Activated T-cell treated with anti-CD3 and anti-CD28 coated beads, Interleukin-2, amount 50 U/mL, for 24 hours (primary cell): ENCODE measurements around the gene IL10RA.
A peak's percentile ranks its signal among the peaks of the same experiment; 100 is the strongest.

Source experiments
- DNase-seq: peaks from one replicate; pipeline ENCODE4 v3.0.0-alpha.2; 2020
- H3K27ac Mint-ChIP-seq: 2 replicates; pipeline ENCODE4 v1.8.0; 2020; ENCODE audit warnings: mild to moderate bottlenecking, mixed read lengths
- H3K27me3 Mint-ChIP-seq: 2 replicates; pipeline ENCODE4 v1.8.0; 2020; ENCODE audit warnings: mixed read lengths
- H3K36me3 Mint-ChIP-seq: 2 replicates; pipeline ENCODE4 v1.8.0; 2020; ENCODE audit warnings: low read depth, mixed read lengths
- H3K4me1 Mint-ChIP-seq: 2 replicates; pipeline ENCODE4 v1.8.0; 2020; ENCODE audit warnings: low read depth, mixed read lengths
- H3K4me3 Mint-ChIP-seq: 2 replicates; pipeline ENCODE4 v1.8.0; 2020; ENCODE audit warnings: mild to moderate bottlenecking, moderate library complexity, mixed read lengths
- H3K9me3 Mint-ChIP-seq: 2 replicates; pipeline ENCODE4 v1.8.0; 2020; ENCODE audit warnings: mixed read lengths

IL10RA gene

DNA sequence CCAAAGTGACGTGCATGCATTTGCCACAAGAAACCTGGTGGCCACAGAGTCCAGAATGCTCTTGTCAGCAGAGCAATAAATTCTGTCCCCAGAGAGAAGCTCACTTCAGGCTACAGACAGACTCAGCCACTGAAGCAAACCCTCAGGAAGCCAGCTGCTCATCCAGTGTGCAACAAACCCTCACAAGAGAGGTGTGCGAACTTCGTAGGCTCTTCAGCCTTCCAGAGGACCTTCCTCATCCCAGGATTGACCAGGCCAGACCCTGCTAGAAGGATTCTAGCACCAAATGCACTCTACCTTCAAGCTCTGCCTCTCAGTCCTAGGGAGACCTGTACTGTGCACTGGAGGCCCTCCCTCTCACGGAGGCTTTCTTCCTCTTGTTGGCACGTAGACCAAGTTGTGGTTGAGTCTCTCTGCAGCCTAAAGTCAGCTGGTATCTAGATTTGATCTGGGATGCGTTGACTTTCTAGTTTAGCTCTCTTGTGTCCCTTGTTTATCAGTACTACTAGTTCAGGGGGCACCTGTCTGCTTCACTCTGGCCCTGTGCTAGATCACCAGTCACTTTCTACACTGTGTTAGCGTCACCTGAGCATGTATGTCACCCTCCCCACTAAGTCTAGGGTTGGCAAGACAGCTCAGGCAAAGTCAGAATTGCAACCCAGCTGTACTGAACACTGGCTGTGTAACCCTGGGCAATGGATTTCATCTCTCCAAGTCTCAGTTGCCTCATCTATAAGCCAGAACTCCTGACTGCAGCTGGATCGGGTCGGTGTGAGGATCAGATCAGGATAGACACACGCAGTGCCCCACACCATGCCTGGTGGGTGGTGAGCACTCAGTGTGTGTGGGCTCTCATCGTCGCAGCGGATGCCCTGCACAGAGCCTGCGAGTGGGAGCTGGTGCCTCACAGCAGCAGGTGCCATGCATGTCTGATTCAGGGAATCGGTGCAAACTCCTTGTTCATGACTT, 34.9 kb upstream of the IL10RA start:
- no peaks in the 10 kb centered on the region for H3K9me3 Mint-ChIP-seq

GRCh38 chr11:117953024-117953671, 33.0 kb upstream of the IL10RA start:
- peaks cover 2% of the 10 kb centered on the region for H3K36me3 Mint-ChIP-seq
- H3K9me3 Mint-ChIP-seq, result peaks cover 2% of the 10 kb centered on the region
- H3K27ac Mint-ChIP-seq, result peak overlapping the region; percentile 87
- no peak for DNase-seq
- no peaks in the 10 kb centered on the region for H3K27me3 Mint-ChIP-seq
- H3K4me1 Mint-ChIP-seq, result peaks cover 71% of the 10 kb centered on the region
- peak overlapping the region; percentile 46 for H3K4me3 Mint-ChIP-seq

More for the DNA sequence above, 34.9 kb upstream of the IL10RA start:
- H3K27me3 Mint-ChIP-seq, result no peaks in the 10 kb centered on the region
- no peaks in the 10 kb centered on the region for H3K36me3 Mint-ChIP-seq
- peak; percentile 60 for DNase-seq
- peak overlapping the region; percentile 86 for H3K27ac Mint-ChIP-seq
- peaks cover 85% of the 10 kb centered on the region for H3K4me1 Mint-ChIP-seq
- H3K4me3 Mint-ChIP-seq, result peak overlapping the region; percentile 43

- Mint-ChIP-seq H3K27ac (no peak overlapping the region), H3K36me3 (peaks cover 5% of the 10 kb centered on the region), H3K4me1 (peaks cover 41% of the 10 kb centered on the region), H3K9me3 (peaks cover 10% of the 10 kb centered on the region), H3K4me3 (no peak overlapping the region), H3K27me3 (no peaks in the 10 kb centered on the region)
- no peak for DNase-seq
Observed at GRCh38 chr11:117958949-117959348, 27.2 kb upstream of the IL10RA start.

DNA sequence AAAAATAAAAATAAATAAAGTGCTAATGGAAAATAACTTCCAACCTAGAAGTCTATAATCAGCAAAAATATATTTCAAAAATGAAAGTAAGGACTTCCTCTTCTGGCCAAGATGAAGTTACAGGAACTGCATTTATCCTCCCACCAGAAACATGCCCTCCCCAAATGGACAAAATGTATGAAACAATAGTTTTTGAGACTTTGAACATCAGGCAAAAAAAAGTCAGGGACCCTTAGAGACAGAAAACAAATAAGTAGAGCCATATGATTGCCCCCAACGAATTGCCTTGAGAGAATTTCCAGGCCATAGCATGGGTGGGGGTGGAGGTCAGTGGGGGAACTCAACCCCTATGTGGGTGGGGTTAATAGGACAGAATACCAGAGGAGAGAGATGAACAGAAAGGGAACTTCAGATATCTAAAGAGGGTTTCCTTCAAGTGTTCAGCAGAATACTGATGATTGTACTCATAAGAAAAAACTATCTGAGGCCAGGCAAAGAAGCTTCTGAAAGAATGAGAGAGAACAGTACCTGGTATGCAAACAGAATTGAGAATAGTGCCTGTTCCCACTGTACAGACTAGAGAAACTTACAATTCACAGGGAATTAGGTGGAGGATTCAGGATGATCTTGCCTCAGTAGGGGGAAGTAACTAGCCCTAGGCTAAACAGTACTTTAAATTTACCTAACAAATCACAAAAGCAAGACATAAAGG, 26.6 kb upstream of the IL10RA start:
- Mint-ChIP-seq H3K27ac (peak overlapping the region; percentile 30), H3K9me3 (peaks cover 10% of the 10 kb centered on the region), H3K4me3 (no peak overlapping the region), H3K27me3 (no peaks in the 10 kb centered on the region), H3K36me3 (peaks cover 5% of the 10 kb centered on the region), H3K4me1 (peaks cover 36% of the 10 kb centered on the region)
- no peak for DNase-seq

- Mint-ChIP-seq H3K4me3 (peak overlapping the region; percentile 10), H3K36me3 (peaks cover 5% of the 10 kb centered on the region), H3K27me3 (no peaks in the 10 kb centered on the region), H3K9me3 (peaks cover 10% of the 10 kb centered on the region), H3K27ac (peak overlapping the region; percentile 30), H3K4me1 (peaks cover 33% of the 10 kb centered on the region)
- DNase-seq, result no peak
Observed at GRCh38 chr11:117960406-117960805, 25.8 kb upstream of the IL10RA start.

DNA sequence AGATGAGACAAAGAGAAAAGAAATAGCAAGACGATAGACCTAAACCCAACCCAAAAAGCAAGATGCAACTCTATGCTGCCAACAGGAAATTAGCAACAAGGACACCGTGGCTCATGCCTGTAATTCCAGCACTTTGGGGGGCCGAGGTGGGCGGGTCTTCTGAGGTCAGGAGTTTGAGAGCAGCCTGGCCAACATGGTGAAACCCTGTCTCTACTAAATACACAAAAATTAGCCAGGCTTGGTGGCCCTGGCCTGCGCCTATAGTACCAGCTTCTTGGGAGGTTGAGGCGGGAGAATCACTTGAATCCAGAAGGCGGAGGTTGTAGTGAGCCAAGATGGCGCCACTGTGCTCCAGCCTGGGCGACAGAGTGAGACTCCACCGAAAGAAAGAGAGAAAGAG, 24.3 kb upstream of the IL10RA start:
- no peak overlapping the region for H3K4me3 Mint-ChIP-seq
- H3K36me3 Mint-ChIP-seq, result peaks cover 5% of the 10 kb centered on the region
- H3K27ac Mint-ChIP-seq, result no peak overlapping the region
- H3K27me3 Mint-ChIP-seq, result no peaks in the 10 kb centered on the region
- peaks cover 10% of the 10 kb centered on the region for H3K9me3 Mint-ChIP-seq
- peaks cover 32% of the 10 kb centered on the region for H3K4me1 Mint-ChIP-seq
- DNase-seq, result no peak

GRCh38 chr11:117962826-117963225, 23.4 kb upstream of the IL10RA start:
- Mint-ChIP-seq H3K9me3 (peaks cover 10% of the 10 kb centered on the region), H3K27me3 (no peaks in the 10 kb centered on the region), H3K27ac (no peak overlapping the region)

DNA sequence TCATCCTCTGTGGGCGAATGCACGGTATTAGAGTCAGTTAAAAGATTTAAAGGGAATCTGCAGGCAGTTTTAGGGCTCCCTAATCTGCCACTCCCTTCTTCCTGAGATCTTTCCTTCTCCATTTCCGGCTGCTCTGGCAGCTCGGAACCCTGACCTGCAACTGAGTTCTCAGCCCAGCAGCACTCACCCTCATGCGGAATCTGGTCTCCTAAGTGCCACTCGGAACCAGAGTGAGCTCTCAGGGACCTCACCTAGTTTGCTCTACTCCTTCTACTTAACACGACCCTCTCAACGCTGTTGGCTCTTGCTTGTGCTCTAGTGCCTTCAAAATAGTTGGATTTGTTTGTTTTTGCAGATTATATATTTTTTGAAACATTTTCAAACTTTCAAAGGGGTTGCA, 19.3 kb upstream of the IL10RA start:
- H3K27ac Mint-ChIP-seq, result no peak overlapping the region
- no peak for DNase-seq
- H3K4me3 Mint-ChIP-seq, result no peak overlapping the region
- H3K4me1 Mint-ChIP-seq, result peaks cover 39% of the 10 kb centered on the region
- no peaks in the 10 kb centered on the region for H3K9me3 Mint-ChIP-seq
- H3K27me3 Mint-ChIP-seq, result no peaks in the 10 kb centered on the region
- no peaks in the 10 kb centered on the region for H3K36me3 Mint-ChIP-seq

More at GRCh38 chr11:117962826-117963225, 23.4 kb upstream of the IL10RA start:
- peaks cover 32% of the 10 kb centered on the region for H3K4me1 Mint-ChIP-seq
- H3K4me3 Mint-ChIP-seq, result no peak overlapping the region
- peaks cover 5% of the 10 kb centered on the region for H3K36me3 Mint-ChIP-seq
- DNase-seq, result no peak

DNA sequence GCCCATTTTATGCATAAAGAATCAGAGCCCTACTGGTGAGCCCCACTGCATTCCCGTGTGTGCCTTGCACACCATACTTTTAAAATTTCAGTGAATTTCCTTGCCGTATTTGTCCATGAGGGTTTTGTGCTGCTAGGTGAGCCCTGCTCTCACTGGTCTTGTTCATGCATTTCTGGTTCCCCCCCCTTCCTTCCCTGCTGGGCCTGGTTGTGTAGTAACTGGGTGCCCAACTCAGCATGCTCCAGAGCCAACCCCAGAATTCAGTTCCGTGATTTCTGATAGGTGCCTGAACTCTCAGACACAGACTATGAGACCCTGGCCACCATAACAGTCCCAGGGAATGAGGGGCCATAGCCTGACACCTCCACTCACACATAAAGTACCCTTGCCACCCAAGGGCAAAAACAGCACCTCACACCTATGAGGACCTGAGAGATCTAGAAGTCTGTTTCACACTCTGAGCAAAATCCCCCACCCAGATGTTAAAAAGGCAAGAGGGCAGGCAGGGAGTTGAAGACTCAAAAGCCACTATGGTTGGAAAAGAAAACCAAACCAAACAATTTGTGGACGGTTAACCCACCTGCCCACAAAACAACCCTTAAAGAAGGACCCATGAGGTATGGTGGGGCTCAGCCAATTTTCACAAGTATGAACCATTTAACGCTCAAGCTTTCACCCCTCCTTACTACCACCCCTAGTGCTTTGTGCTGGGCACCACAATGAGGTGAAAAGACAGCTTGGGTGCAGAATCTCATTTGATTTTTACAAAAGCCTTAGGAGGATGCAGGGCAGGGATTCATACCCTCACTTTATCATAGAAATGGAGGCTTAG, 16.8 kb upstream of the IL10RA start:
- Mint-ChIP-seq H3K27me3 (no peaks in the 10 kb centered on the region), H3K36me3 (no peaks in the 10 kb centered on the region), H3K4me3 (no peak overlapping the region), H3K4me1 (peaks cover 62% of the 10 kb centered on the region), H3K9me3 (no peaks in the 10 kb centered on the region), H3K27ac (no peak overlapping the region)
- DNase-seq, result no peak

DNA sequence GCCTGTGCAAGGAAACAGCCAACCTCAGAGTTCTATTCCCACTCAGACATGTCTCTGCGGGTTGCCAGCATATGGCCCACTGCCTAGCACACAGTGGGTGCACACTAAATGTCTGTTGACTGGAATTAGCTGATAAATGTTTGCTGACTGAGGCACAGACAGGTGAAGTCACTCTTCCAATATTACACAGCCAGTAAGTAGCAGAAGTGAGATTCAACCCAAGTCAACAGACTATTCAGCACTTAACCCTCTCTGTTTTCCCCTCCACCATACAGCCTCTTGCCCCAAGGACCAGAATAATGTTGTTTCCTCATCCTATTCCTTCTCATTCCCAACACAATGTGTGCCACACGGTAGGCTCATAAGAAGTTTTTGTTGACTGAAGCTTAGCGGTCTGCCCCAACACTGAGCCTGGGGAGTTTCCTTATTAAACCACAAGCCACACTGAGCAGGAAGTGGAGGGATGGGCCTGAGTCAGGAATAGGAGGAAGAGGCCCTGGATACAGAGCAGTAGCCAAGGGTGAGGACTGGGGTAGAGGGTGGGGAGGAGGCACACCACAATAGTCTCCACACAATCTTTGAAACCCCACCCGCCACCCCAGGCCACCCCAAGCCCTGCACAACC, 15.7 kb upstream of the IL10RA start:
- DNase-seq, result peak; percentile 39
- Mint-ChIP-seq H3K4me1 (peaks cover 71% of the 10 kb centered on the region), H3K27me3 (no peaks in the 10 kb centered on the region), H3K9me3 (no peaks in the 10 kb centered on the region), H3K27ac (peak overlapping the region; percentile 86), H3K36me3 (no peaks in the 10 kb centered on the region), H3K4me3 (peak overlapping the region; percentile 40)

GRCh38 chr11:117972044-117972443, 14.2 kb upstream of the IL10RA start:
- Mint-ChIP-seq H3K36me3 (peaks cover 7% of the 10 kb centered on the region), H3K27ac (peak overlapping the region; percentile 61), H3K9me3 (no peaks in the 10 kb centered on the region), H3K27me3 (no peaks in the 10 kb centered on the region), H3K4me1 (peaks cover 82% of the 10 kb centered on the region), H3K4me3 (no peak overlapping the region)
- no peak for DNase-seq

- peaks cover 16% of the 10 kb centered on the region for H3K36me3 Mint-ChIP-seq
- no peaks in the 10 kb centered on the region for H3K9me3 Mint-ChIP-seq
- no peak for DNase-seq
- no peak overlapping the region for H3K4me3 Mint-ChIP-seq
- peaks cover 90% of the 10 kb centered on the region for H3K4me1 Mint-ChIP-seq
- peak overlapping the region; percentile 29 for H3K27ac Mint-ChIP-seq
- no peaks in the 10 kb centered on the region for H3K27me3 Mint-ChIP-seq
Observed at GRCh38 chr11:117972629-117973502, 13.3 kb upstream of the IL10RA start.

GRCh38 chr11:117973503-117973860, 12.7 kb upstream of the IL10RA start:
- no peak overlapping the region for H3K4me3 Mint-ChIP-seq
- DNase-seq, result no peak
- peaks cover 19% of the 10 kb centered on the region for H3K36me3 Mint-ChIP-seq
- peak overlapping the region; percentile 29 for H3K27ac Mint-ChIP-seq
- peaks cover 92% of the 10 kb centered on the region for H3K4me1 Mint-ChIP-seq
- H3K9me3 Mint-ChIP-seq, result no peaks in the 10 kb centered on the region
- no peaks in the 10 kb centered on the region for H3K27me3 Mint-ChIP-seq
